Measurements from ENCODE around the gene LGALS16.
"Not testable (repeated sequence)": the region's sequence is repeated elsewhere in the genome, so short reads cannot be mapped to it uniquely, and the experiment has no call there.

The LGALS16 gene

GRCh38 chr19:39655613-39656012 lies at the start of gene LGALS16:
TSS of gene LGALS16 (plus strand) at chr19:39655913. CDS start at chr19:39655962, 49 bp downstream.
- DNase-seq (ENCODE audit: insufficient read length, low spot score) = no peak
- FAIRE-seq = no peak

- DNase-seq (ENCODE audit: insufficient read length, low spot score) = no peak
- FAIRE-seq = no peak
These were observed 48.7 kb upstream of the LGALS16 start for GRCh38 chr19:39607021-39607420.

- FAIRE-seq = no peak
These were observed 48.2 kb upstream of the LGALS16 start for GRCh38 chr19:39607561-39607960.

GRCh38 chr19:39613597-39613996 lies 42.1 kb upstream of the LGALS16 start:
- no peak for DNase-seq (ENCODE audit: insufficient read length, low spot score)
- no peak for FAIRE-seq

More at GRCh38 chr19:39607561-39607960, 48.2 kb upstream of the LGALS16 start:
- DNase-seq (ENCODE audit: insufficient read length, low spot score) = no peak

GRCh38 chr19:39617745-39618144 lies 38.0 kb upstream of the LGALS16 start:
- DNase-seq (ENCODE audit: insufficient read length, low spot score) (no peak), FAIRE-seq (no peak)

- DNase-seq (ENCODE audit: insufficient read length, low spot score) (no peak), FAIRE-seq (no peak)
These were observed 31.8 kb upstream of the LGALS16 start for GRCh38 chr19:39623946-39624345.

GRCh38 chr19:39627631-39628030 lies 28.1 kb upstream of the LGALS16 start:
- not testable (repeated sequence) for DNase-seq (ENCODE audit: insufficient read length, low spot score)
- FAIRE-seq = peak; percentile 26

- no peak for DNase-seq (ENCODE audit: insufficient read length, low spot score)
- no peak for FAIRE-seq
These were observed 24.5 kb upstream of the LGALS16 start for GRCh38 chr19:39631178-39631577.

- no peak for FAIRE-seq
These were observed 24.1 kb upstream of the LGALS16 start for GRCh38 chr19:39631626-39632025.

GRCh38 chr19:39637891-39638290 lies 17.8 kb upstream of the LGALS16 start:
- DNase-seq (ENCODE audit: insufficient read length, low spot score) (no peak), FAIRE-seq (no peak)

More at GRCh38 chr19:39631626-39632025, 24.1 kb upstream of the LGALS16 start:
- no peak for DNase-seq (ENCODE audit: insufficient read length, low spot score)

- FAIRE-seq = peak; percentile 82
- DNase-seq (ENCODE audit: insufficient read length, low spot score) = no peak
These were observed 13.9 kb upstream of the LGALS16 start for GRCh38 chr19:39641773-39642172.

- no peak for DNase-seq (ENCODE audit: insufficient read length, low spot score)
- no peak for FAIRE-seq
These were observed 12.1 kb upstream of the LGALS16 start for GRCh38 chr19:39643591-39643990.

GRCh38 chr19:39645800-39646411 lies 9.8 kb upstream of the LGALS16 start:
- DNase-seq (ENCODE audit: insufficient read length, low spot score) = no peak
- FAIRE-seq = no peak

GRCh38 chr19:39647918-39648317 lies 7.8 kb upstream of the LGALS16 start:
- no peak for DNase-seq (ENCODE audit: insufficient read length, low spot score)
- FAIRE-seq = no peak

GRCh38 chr19:39659791-39660190 lies 4.1 kb downstream of the LGALS16 start:
- no peak for DNase-seq (ENCODE audit: insufficient read length, low spot score)
- no peak for FAIRE-seq

- DNase-seq (ENCODE audit: insufficient read length, low spot score) (no peak), FAIRE-seq (no peak)
These were observed 4.9 kb downstream of the LGALS16 start for GRCh38 chr19:39660661-39661060.

GRCh38 chr19:39661565-39661964 lies 5.9 kb downstream of the LGALS16 start:
- no peak for DNase-seq (ENCODE audit: insufficient read length, low spot score)
- FAIRE-seq = no peak

GRCh38 chr19:39669860-39670259 lies 14.1 kb downstream of the LGALS16 start:
- not testable (repeated sequence) for FAIRE-seq; DNase-seq (ENCODE audit: insufficient read length, low spot score)

GRCh38 chr19:39670998-39671397 lies 15.3 kb downstream of the LGALS16 start:
- DNase-seq (ENCODE audit: insufficient read length, low spot score) = no peak
- no peak for FAIRE-seq

- no peak for DNase-seq (ENCODE audit: insufficient read length, low spot score)
- peak; percentile 92 for FAIRE-seq
These were observed 16.1 kb downstream of the LGALS16 start for GRCh38 chr19:39671739-39672363.

GRCh38 chr19:39672473-39672872 lies 16.8 kb downstream of the LGALS16 start:
- no peak for FAIRE-seq
- DNase-seq (ENCODE audit: insufficient read length, low spot score) = no peak

- not testable (repeated sequence) for DNase-seq (ENCODE audit: insufficient read length, low spot score)
- peak; percentile 74 for FAIRE-seq
These were observed 18.1 kb downstream of the LGALS16 start for GRCh38 chr19:39673862-39674261.
